Heart left ventricle (tissue), 16 donors: ENCODE data around the gene RBM20. TPM values are rescaled to one million over a fixed set of nuclear protein-coding genes. Genes with fewer than 3 reads are reported as not detected.

Experiments
- ATAC-seq, 4 donors: fragments of 200-7000 bp; cut with Tn5 transposase; one replicate each; pipeline ENCODE4 v1.9.1; 2020 to 2022; ENCODE audit warnings: moderate library complexity in 4 of 4, mild to moderate bottlenecking in 3 of 4, moderate number of reproducible peaks in 1 of 4
- DNase-seq, 5 donors: peaks; one replicate each; pipeline ENCODE4 v3.0.0-alpha.2; 2020
- H3K27ac ChIP-seq, 12 donors: fragments of 200-600 bp; sonication (generic) in 4 of 12; one replicate each; pipeline versions ENCODE4 v1.5.0 to v1.8.0; 2016 to 2022; ENCODE audit warnings: mild to moderate bottlenecking in 2 of 12
- H3K27me3 ChIP-seq, 9 donors: fragments of 200-600 bp; sonication (generic) in 2 of 9; one replicate each; pipeline versions ENCODE4 v1.5.1 to v1.8.0; 2016 to 2022; ENCODE audit warnings: mild to moderate bottlenecking in 3 of 9
- H3K36me3 ChIP-seq, 9 donors: fragments of 200-600 bp; sonication (generic) in 2 of 9; one replicate each; pipeline versions ENCODE4 v1.5.0 to v1.8.0; 2018 to 2022; ENCODE audit warnings: mild to moderate bottlenecking in 2 of 9
- H3K4me1 ChIP-seq, 12 donors: fragments of 200-600 bp; sonication (generic) in 4 of 12; one replicate each; pipeline versions ENCODE4 v1.5.0 to v1.8.0; 2016 to 2022; ENCODE audit warnings: mild to moderate bottlenecking in 3 of 12
- H3K4me3 ChIP-seq, 12 donors: fragments of 200-600 bp; sonication (generic) in 4 of 12; one replicate each; pipeline versions ENCODE4 v1.5.0 to v1.8.0; 2017 to 2022; ENCODE audit warnings: mild to moderate bottlenecking in 9 of 12, moderate library complexity in 4 of 12
- H3K9me3 ChIP-seq, 12 donors: fragments of 200-600 bp; sonication (generic) in 4 of 12; one replicate each; pipeline versions ENCODE4 v1.5.0 to v1.8.0; 2016 to 2022; ENCODE audit warnings: mild to moderate bottlenecking in 1 of 12
- POLR2A ChIP-seq, 2 donors: fragments of 450-650 bp; IDR thresholded peaks; one replicate each; pipeline ENCODE4 v1.6.1; 2017; ENCODE audit warnings: antibody characterized with exemption in 2 of 2, mild to moderate bottlenecking in 2 of 2, moderate library complexity in 2 of 2
- WGBS, 4 donors: extraction: QIAGEN DNeasy Blood & Tissue Kit in 2 of 4; methylation state at CpG; one replicate each; pipeline versions ENCODE4 v1.1.5 to v1.1.7; 2013 to 2018; 5-methylcytosine and 5-hydroxymethylcytosine counted together
- intact Hi-C, 10 donors: fragments of 100-400 bp; cut with DNase I; formaldehyde crosslinking; loops; one replicate each; pipeline versions ENCODE4 v1.11.1 to v1.14.2; 2022
- polyA plus RNA-seq, 2 donors: library from polyadenylated mRNA; stranded (reverse); fragments of 200-250 nt; gene quantifications; one replicate each; pipeline ENCODE4 v1.2.3, GENCODE V29; 2013
- total RNA-seq, 9 donors: library from RNA; depleted of rRNA in 2 of 9; stranded (reverse); fragments of >200 nt in 2 of 9; fragmentation: NEBNext Ultra II Directional in 3 of 9; extraction: Animal tissue kit (Norgen Biotek cat#: 25700) in 3 of 9; gene quantifications; one replicate each; pipeline versions ENCODE4 v1.1.0 to v1.2.4, GENCODE V29; 2016 to 2023
- TF ChIP-seq, protein P1 (sequence below), 12 donors: fragments of 200-600 bp; sonication (generic) in 4 of 12; IDR thresholded peaks; one replicate each; pipeline versions ENCODE4 v1.5.0 to v1.8.0; 2018 to 2022; ENCODE audit warnings: antibody characterized with exemption in 12 of 12, mild to moderate bottlenecking in 5 of 12
- donor health status: ischemic (EF 13 %, LVEDD 7.1; RV severe dilation, severe dysfunction).
- donor health status: healthy with polysubstance abuse.
- donor health status: DM: no; HTN: yes; CAD: no.
- donor health status: DM: no; HTN: no; CAD: no.
- donor health status: ischemic (EF 25% LVEDD 6.9; RV normal size, moderate dysfunction).
- donor health status: ischemic (EF 25% LVEDD 5.7; RV mildly dilated, moderate dysfunction).
- donor health status: healthy.
- donor health status: DM: yes; HTN: yes; CAD: no.
- donor health status: ischemic (EF 35%, LVEDD 5.7; RV mildly dilated, moderate dysfunction).
- donor health status: nonischemic (EF 11% LVEDD 7.7; RV severe dilation, severe dysfunction).
- donor health status: DM: yes; HTN: yes; CAD: no.
- donor health status: PGD.
- donor health status: ischemic (EF 29% LVEDD 5.4; RV normal size, mild dysfunction).
- donor health status: nonischemic (EF 23%, LVEDD 6.1; RV moderate dilation, normal function).

Gene RBM20
- total and polyA plus RNA-seq, 11 donors = 29.9 to 152 (median 91.2) TPM

GRCh38 chr10:110788620-110789385 is 144.7 kb downstream of the RBM20 start:
- H3K27ac ChIP-seq = peak overlapping the region in 8 of 12 donors; percentile 21 to 82 (median 56)
- WGBS, 4 donors = 64 to 71% (median 70%) methylated on average over 8 of the region's 8 CpGs

GRCh38 chr10:110789604-110790433 is 145.7 kb downstream of the RBM20 start:
- DNase-seq = no peak
- ATAC-seq = no peak
- Histone ChIP-seq H3K4me3 (no peak overlapping the region), H3K27ac (peak overlapping the region in 9 of 12 donors; percentile 21 to 82 (median 55)), H3K36me3 (peaks cover 0 to 47% (median 0%) of the 10 kb centered on the region in 9 donors), H3K4me1 (peaks cover 0 to 94% (median 28%) of the 10 kb centered on the region in 12 donors), H3K9me3 (no peaks in the 10 kb centered on the region), H3K27me3 (no peaks in the 10 kb centered on the region)
- intact Hi-C loops = loop anchor here in 1 of 10 donors (5.0 kb wide), 1 partner anchor 38 kb away; no protein-coding TSS in a partner anchor
- WGBS, 4 donors = 63 to 75% (median 67%) methylated on average over 10 of the region's 10 CpGs
- TF ChIP-seq POLR2A (IDR thresholded peaks at IDR 0.05) = no peak
- TF ChIP-seq, protein P1, sequence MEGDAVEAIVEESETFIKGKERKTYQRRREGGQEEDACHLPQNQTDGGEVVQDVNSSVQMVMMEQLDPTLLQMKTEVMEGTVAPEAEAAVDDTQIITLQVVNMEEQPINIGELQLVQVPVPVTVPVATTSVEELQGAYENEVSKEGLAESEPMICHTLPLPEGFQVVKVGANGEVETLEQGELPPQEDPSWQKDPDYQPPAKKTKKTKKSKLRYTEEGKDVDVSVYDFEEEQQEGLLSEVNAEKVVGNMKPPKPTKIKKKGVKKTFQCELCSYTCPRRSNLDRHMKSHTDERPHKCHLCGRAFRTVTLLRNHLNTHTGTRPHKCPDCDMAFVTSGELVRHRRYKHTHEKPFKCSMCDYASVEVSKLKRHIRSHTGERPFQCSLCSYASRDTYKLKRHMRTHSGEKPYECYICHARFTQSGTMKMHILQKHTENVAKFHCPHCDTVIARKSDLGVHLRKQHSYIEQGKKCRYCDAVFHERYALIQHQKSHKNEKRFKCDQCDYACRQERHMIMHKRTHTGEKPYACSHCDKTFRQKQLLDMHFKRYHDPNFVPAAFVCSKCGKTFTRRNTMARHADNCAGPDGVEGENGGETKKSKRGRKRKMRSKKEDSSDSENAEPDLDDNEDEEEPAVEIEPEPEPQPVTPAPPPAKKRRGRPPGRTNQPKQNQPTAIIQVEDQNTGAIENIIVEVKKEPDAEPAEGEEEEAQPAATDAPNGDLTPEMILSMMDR (IDR thresholded peaks at IDR 0.05) = no peak

More at GRCh38 chr10:110788620-110789385, 144.7 kb downstream of the RBM20 start:
- no peak for TF ChIP-seq POLR2A (IDR thresholded peaks at IDR 0.05)
- TF ChIP-seq, protein P1 (IDR thresholded peaks at IDR 0.05) = no peak
- Histone ChIP-seq H3K4me3 (no peak overlapping the region), H3K27me3 (no peaks in the 10 kb centered on the region), H3K4me1 (peaks cover 3 to 93% (median 22%) of the 10 kb centered on the region in 12 donors), H3K9me3 (no peaks in the 10 kb centered on the region), H3K36me3 (peaks cover 0 to 57% (median 2%) of the 10 kb centered on the region in 9 donors)
- DNase-seq (no peak), ATAC-seq (no peak)
- intact Hi-C loops = no loop called here

DNA sequence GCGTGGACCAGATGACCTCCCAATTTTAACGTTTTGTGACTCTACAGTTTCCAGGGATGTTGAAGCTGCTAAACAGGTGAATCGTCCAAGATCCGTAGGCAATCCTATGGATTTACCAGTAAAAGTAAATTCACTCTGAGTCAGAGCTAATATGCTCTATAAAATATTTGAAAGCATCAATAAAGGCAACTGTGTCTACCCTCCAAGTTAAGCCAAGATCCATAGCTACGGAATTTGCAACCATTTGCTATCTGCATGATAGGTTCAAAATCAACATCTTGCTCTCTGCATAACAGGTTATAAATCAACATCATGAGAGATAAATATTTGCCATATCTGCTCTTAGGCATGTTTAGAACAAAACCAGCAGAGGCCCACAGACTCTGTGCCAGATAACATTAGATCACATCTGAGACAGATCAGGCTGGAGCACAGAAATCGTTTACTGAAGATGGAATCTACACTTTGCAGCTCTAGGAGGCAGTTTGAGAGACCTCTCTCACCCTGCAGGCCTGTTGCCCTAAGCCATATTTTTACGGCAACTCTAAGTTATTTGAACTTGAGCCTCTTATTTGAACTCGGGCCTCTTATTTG is 146.9 kb downstream of the RBM20 start:
- no peak overlapping the region for H3K4me3 ChIP-seq
- TF ChIP-seq, protein P1 (IDR thresholded peaks at IDR 0.05) = no peak
- no peak for TF ChIP-seq POLR2A (IDR thresholded peaks at IDR 0.05)
- no peaks in the 10 kb centered on the region for H3K27me3 ChIP-seq
- peaks cover 0 to 40% (median 0%) of the 10 kb centered on the region in 9 donors for H3K36me3 ChIP-seq
- H3K9me3 ChIP-seq = no peaks in the 10 kb centered on the region
- ATAC-seq = no peak
- intact Hi-C loops = loop anchor here in 1 of 10 donors (5.0 kb wide), 1 partner anchor 39 kb away; no protein-coding TSS in a partner anchor
- WGBS, 4 donors = 65 to 72% (median 67%) methylated on average over 8 of the region's 8 CpGs
- H3K27ac ChIP-seq = peak overlapping the region in 6 of 12 donors; percentile 19 to 82 (median 66)
- H3K4me1 ChIP-seq = peaks cover 0 to 93% (median 32%) of the 10 kb centered on the region in 12 donors
- no peak for DNase-seq
